HEK293T (cell line): ENCODE results near the gene FKRP.

Experiments
- CTBP1 ChIP-seq: fragments of 450-650 bp; IDR thresholded peaks from 2 replicates; pipeline ENCODE4 v1.6.1; 2016; ENCODE audit warnings: borderline replicate concordance
- FOXK2 ChIP-seq: fragments of 450-650 bp; IDR thresholded peaks from 2 replicates; pipeline ENCODE4 v1.6.1; 2016; ENCODE audit warnings: mild to moderate bottlenecking
- HDGF ChIP-seq: fragments of 450-650 bp; IDR thresholded peaks from 2 replicates; pipeline ENCODE4 v1.6.1; 2017; ENCODE audit warnings: antibody characterized with exemption, borderline replicate concordance
- L3MBTL2 ChIP-seq: fragments of 450-650 bp; conservative IDR thresholded peaks from 2 replicates; pipeline ENCODE4 v1.6.1; 2016; ENCODE audit warnings: mild to moderate bottlenecking
- ZNF384 ChIP-seq: fragments of 450-650 bp; IDR thresholded peaks from 2 replicates; pipeline ENCODE4 v1.6.1; 2016

DNA sequence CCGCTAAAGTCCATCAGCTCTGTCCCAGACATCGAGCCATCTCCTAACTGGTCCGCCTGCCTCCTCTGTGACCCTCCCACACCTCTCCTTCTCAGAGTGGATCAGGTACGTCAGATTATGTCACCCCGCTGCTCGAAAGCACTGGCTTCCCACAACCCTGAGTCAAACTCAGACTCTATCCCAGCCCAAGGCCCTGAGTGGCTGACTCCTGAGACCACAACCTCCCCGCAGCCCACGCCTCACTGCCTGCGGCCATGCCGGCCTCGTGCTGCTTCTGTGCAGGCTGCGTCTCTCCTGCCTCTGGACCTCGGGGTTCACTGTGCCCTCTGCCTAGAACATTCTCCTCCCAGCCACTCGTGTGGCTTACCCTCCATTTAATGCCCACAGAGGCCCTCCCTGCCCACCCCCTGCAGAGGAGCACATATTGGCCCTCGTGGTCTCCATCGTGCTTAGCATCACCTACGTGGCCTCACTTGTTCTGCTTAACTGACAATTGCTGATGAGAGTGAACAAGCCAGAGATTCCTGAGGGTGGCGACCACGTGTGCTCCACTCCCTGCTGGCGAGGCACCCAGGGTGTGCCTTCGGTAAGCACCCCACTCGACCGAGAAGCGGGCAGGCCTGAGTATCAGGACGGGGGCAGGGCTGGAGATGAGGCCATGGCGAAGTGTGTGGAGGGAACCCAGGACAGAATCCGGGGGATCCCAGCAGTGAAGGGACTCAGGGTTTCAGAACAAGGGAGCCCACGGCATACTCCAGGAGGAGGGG, 13.5 kb upstream of the FKRP start:
- no peak for TF ChIP-seq L3MBTL2
- TF ChIP-seq CTBP1, result no peak
- TF ChIP-seq HDGF, result no peak
- no peak for TF ChIP-seq FOXK2
- TF ChIP-seq ZNF384, result no peak
